Left colon (tissue), 2 donors: Measurements from ENCODE around the gene TMEM121B. TPM values are rescaled to one million over a fixed set of nuclear protein-coding genes. Genes with fewer than 3 reads are reported as not detected.

Experiments
- ATAC-seq: fragments of 200-7000 bp; cut with Tn5 transposase; one replicate; pipeline ENCODE4 v1.9.1; 2020; ENCODE audit warnings: mild to moderate bottlenecking, moderate library complexity
- DNase-seq, 2 donors: peaks; one replicate each; pipeline ENCODE4 v3.0.0-alpha.2; 2020
- intact Hi-C, 2 donors: fragments of 100-400 bp; cut with DNase I in 1 of 2; cut with micrococcal nuclease in 1 of 2; formaldehyde crosslinking; loops; one replicate each; pipeline versions ENCODE4 v1.11.2 to v1.14.0; 2022; cut with DNase I, micrococcal nuclease
- total RNA-seq, 2 donors: library from RNA; stranded (reverse); fragmentation: NEBNext Ultra II Directional; extraction: Animal tissue kit (Norgen Biotek cat#: 25700); gene quantifications; one replicate each; pipeline ENCODE4 v1.2.1, GENCODE V29; 2021
- donor health status: DM: no; HTN: no; CAD: no.
- donor health status: DM: yes; HTN: yes; CAD: no.

TMEM121B gene
- total RNA-seq, 2 donors from 2014 or later = 0.15 to 0.42 TPM

DNA sequence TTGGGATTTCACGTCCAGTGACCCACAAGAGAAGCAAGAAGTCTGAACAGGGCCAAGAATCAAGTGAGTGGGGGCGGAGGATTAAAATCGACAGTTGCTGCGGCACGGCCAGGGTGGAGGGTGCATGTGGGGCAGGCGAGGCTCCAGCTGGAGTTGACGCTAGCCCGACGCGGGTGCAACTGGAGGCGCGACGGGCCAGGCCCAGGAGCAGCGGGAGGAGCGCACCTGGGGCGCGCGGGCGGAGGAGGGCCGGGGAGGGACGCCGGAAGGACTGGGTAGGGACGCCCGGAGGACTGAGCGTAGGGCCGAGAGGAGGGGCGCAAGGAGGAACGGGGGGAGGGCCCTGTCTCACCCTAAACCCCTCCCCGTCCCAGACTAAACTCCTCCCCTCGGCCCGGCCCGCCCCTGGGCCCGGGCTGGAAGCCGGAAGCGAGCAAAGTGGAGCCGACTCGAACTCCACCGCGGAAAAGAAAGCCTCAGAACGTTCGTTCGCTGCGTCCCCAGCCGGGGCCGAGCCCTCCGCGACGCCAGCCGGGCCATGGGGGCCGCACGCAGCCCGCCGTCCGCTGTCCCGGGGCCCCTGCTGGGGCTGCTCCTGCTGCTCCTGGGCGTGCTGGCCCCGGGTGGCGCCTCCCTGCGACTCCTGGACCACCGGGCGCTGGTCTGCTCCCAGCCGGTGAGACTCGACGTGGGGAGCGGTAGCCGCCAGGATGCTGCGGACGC is 36.4 kb downstream of the TMEM121B start, which contains the start of gene IL17RA:
TSS of gene IL17RA (plus strand) at position 447 of the 723 bp plus-strand sequence. CDS start at position 539, 92 bp downstream.
- peak; percentile 94 for DNase-seq
- peak; percentile 98 for ATAC-seq
- intact Hi-C loops = no loop called here

DNA sequence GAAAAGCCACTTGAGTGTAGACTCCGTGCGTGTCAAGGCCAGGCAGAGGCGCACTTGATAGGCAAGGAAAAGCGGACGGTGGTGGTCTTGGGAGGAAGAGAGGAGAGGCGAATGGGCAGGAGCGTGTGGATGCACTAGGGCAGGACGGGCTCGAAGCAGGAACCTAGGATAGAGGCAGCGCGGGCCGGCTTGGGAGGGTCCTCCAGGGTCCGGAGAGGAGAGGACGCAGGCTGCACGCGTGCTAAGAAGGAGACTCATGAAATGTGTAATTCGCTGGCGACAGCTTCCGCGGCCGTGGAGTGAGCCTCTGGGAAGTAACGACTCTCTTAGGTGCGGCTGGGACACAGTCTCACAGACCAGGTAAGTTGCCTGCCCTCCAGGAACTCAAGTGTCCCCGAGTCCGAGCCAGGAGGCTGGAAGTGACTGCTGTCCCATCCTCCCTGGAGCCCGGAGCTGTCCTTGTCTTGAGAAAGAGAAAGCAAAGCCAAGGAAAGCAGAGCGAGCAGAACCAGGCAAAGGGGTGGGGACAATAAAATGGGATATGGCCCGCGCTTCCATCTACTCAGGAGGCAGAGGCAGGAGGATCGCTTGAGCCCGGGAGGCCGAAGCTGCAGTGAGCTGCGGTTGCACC is 37.2 kb downstream of the TMEM121B start:
- intact Hi-C loops = no loop called here
- ATAC-seq = no peak
- peak in 1 of 2 donors; percentile 34 for DNase-seq

DNA sequence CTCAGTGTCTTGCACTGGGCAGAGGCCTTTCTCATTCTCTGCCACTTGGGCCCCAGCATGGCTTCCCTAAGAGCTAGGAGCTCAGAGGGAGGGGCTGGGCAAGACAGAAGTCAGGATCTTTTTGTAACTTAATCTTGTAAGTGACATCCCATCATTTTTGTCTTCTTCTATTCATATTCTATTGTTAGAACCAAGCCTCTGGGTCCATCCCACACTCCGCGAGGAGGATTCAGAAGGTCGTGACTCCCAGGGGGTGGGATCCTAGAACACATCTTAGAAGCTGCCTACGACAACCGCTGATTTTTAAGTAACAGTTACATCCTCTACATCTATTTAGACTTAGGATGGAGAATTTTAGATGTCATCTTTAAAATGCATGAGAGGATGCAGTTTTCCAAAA is 37.9 kb downstream of the TMEM121B start:
- DNase-seq (no peak), ATAC-seq (no peak)
- intact Hi-C loops = no loop called here

DNA sequence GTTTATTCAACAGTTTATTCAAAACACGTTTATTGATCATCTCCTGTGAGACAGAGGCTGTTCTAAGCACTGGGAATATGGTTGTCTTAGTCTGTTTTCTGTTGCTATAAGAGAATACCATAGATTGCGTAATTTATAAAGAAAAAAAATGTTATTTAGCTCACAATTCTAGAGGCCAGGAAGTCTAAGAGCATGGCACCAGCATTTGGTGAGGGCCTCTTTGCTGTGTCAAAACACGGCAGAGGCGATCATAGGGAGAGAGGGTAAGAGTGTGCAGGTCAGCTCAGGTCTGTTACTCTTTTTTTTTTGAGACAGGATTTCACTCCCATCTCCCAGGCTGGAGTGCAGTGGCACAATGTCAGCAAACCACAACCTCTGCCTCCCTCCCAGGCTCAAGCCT is 41.6 kb downstream of the TMEM121B start:
- DNase-seq = no peak
- intact Hi-C loops = loop anchor here in 1 of 2 donors (10.0 kb wide), 1 partner anchor 85 kb away; no protein-coding TSS in a partner anchor
- no peak for ATAC-seq

DNA sequence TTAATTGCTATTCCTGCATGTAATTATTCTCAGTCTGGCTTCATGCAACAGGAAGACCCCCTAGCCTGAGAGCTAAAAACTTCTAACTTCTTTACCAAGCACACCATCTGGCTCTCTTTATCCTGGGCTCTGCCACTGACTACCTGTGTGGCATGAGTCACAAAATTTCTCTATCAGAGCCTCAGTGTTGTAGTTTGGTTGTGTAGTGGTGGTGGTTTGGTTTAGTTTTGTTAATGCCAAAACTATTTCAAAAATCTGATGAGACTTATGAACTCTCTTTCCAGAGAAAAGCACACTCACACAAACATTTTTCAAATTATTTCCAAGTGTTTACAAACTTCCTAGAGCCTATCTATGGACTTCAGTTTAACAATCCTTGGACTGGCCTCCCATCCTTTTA is 43.9 kb downstream of the TMEM121B start:
- intact Hi-C loops = loop anchor here in 1 of 2 donors (10.0 kb wide), 1 partner anchor 88 kb away; no protein-coding TSS in a partner anchor
- no peak for DNase-seq
- ATAC-seq = no peak

DNA sequence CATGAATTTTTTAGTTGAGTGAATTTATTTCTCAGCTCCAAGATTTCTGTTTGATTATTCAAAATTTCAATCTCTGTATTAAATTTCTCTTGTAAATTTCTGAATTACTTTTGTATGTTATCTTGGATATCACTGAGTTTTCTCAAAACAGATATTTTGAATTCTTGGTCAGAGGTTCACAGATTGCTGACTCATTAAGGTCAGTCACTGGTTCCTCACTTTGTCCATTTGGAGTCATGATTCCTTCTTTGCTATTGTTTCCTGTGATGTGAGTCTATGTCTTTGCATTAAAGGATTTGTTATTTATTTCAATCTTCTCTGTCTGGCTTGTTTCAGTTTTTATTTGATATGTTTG is 46.5 kb downstream of the TMEM121B start:
- no peak for ATAC-seq
- intact Hi-C loops = loop anchor here (5.0 to 10.0 kb wide), 2 partner anchors 90 to 428 kb away; no protein-coding TSS in a partner anchor
- DNase-seq = no peak

DNA sequence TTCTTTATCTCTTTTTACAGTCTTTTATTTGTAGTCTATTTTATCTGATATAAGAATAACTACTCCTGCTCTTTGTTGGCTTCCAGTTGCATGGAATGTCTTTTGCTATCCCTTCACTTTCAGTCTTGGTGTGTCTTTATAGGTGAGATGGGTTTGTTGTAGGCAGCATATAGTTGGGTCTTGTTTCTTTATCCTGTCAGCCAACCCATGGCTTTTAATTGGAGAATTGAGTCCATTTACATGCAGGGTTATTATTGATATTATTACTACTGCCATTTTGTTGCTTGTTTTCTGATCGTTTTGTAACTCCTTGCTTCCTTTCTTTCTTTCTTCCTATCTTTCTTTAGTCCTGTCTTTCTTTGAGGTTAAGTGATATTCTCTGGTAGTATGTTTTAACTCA is 48.3 kb downstream of the TMEM121B start:
- DNase-seq = no peak
- intact Hi-C loops = loop anchor here (5.0 to 10.0 kb wide), 2 partner anchors 92 to 429 kb away; no protein-coding TSS in a partner anchor
- no peak for ATAC-seq

Other genes starting within 250 kb of the TMEM121B start
- not detected for gene GAB4, start 113.1 kb downstream of the TMEM121B start, total RNA-seq
- gene IL17RA, start 36.4 kb downstream of the TMEM121B start, total RNA-seq = 10 to 100 TPM; 15.7 to 18.5 TPM
- 10 to 100 TPM; 29.0 to 41.8 TPM for gene HDHD5, start 37.9 kb upstream of the TMEM121B start, total RNA-seq
- gene ADA2, start 98.1 kb upstream of the TMEM121B start, total RNA-seq = 10 to 100 TPM in 1 of 2 donors, 1 to 10 TPM in 1; 7.5 to 19.2 TPM
- under 1 TPM; 0.21 to 0.36 TPM for gene CECR2, start 248.1 kb upstream of the TMEM121B start, total RNA-seq